Measurements from ENCODE around the gene HBG1.

Gene HBG1

GRCh38 chr11:5245155-5245554 is 4.5 kb downstream of the HBG1 start:
- no peak for DNase-seq

- DNase-seq, result no peak
These were observed 5.9 kb downstream of the HBG1 start for GRCh38 chr11:5243816-5244180.

GRCh38 chr11:5242933-5243815 is 6.5 kb downstream of the HBG1 start:
- DNase-seq, result no peak

- no peak for DNase-seq
These were observed 7.4 kb downstream of the HBG1 start for GRCh38 chr11:5242208-5242607.

- DNase-seq, result no peak
These were observed 8.2 kb downstream of the HBG1 start for GRCh38 chr11:5241458-5241857.

- DNase-seq, result no peak
These were observed 9.2 kb downstream of the HBG1 start for GRCh38 chr11:5240458-5240857.

- no peak for DNase-seq
These were observed 9.6 kb downstream of the HBG1 start for GRCh38 chr11:5240056-5240455.

- no peak for DNase-seq
These were observed 10.6 kb downstream of the HBG1 start for GRCh38 chr11:5239046-5239445.

- no peak for DNase-seq
These were observed 11.2 kb downstream of the HBG1 start for GRCh38 chr11:5238486-5238885.

GRCh38 chr11:5237420-5237819 is 12.2 kb downstream of the HBG1 start:
- DNase-seq, result no peak

GRCh38 chr11:5235364-5236095 is 14.1 kb downstream of the HBG1 start:
- DNase-seq, result no peak

- no peak for DNase-seq
These were observed 15.2 kb downstream of the HBG1 start, which contains the start of gene HBD for GRCh38 chr11:5234381-5234834. Gene HBD (minus strand): TSS chr11:5234483. CDS start chr11:5234433, 50 bp downstream.

- DNase-seq, result no peak
These were observed 16.4 kb downstream of the HBG1 start for GRCh38 chr11:5233307-5233706.

- no peak for DNase-seq
These were observed 16.8 kb downstream of the HBG1 start for GRCh38 chr11:5232821-5233220.

- DNase-seq, result no peak
These were observed 17.5 kb downstream of the HBG1 start for GRCh38 chr11:5232176-5232575.

- DNase-seq, result no peak
These were observed 18.5 kb downstream of the HBG1 start for GRCh38 chr11:5231111-5231510.

GRCh38 chr11:5230266-5230665 is 19.4 kb downstream of the HBG1 start:
- DNase-seq, result no peak

- no peak for DNase-seq
These were observed 19.9 kb downstream of the HBG1 start for GRCh38 chr11:5229796-5230195.

GRCh38 chr11:5229356-5229755 is 20.3 kb downstream of the HBG1 start:
- no peak for DNase-seq

GRCh38 chr11:5228124-5228523 is 21.5 kb downstream of the HBG1 start:
- no peak for DNase-seq

- no peak for DNase-seq
These were observed 22.0 kb downstream of the HBG1 start for GRCh38 chr11:5227681-5228080.

- DNase-seq, result peak; percentile 66
These were observed 22.8 kb downstream of the HBG1 start, which contains the start of gene HBB for GRCh38 chr11:5226732-5227310. Gene HBB (minus strand): TSS chr11:5227071. CDS start chr11:5227021, 50 bp downstream.

- DNase-seq, result no peak
These were observed 24.2 kb downstream of the HBG1 start for GRCh38 chr11:5225480-5225871.

All from NCI-H446 treated with DMSO at 0.1 percent for 48 hours (cell line).